GM18858 (cell line): ENCODE data around the gene WFDC1.
"Not testable (repeated sequence)": the region's sequence is repeated elsewhere in the genome, so short reads cannot be mapped to it uniquely, and the experiment has no call there.

Source experiments
- ATAC-seq: cut with Tn5 transposase; IDR thresholded peaks from one replicate; pipeline ENCODE4 v1.9.1; 2021; ENCODE audit not compliant: unreplicated experiment

WFDC1 gene

DNA sequence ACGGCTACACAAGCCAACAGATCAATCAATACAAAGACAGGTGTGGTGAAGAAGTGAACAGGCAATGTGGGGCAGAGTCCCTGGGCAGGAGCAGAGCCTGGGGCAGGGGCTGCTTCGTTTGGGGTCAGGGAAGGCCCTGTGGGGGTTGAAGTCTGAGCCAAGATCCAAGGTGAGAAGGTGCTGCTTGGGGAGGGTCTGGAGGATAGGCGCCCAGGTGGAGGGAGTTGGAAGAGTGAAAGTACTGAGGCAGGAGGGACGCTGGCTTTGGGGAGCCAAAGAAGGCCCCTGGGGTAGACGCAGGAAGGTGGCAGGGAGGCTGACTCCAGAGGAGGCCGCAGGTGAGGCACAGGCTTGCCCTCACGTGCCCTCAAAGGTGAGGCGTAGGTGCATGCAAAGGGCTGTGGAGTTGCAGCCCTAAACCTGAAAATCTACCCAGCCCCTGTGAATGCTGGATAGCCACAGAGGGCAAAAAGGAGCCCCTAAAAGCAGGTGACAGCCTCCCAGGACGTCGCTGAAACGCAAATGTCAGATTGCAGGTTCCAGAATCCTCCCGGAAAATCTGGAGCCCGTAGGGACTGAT, 33.3 kb downstream of the WFDC1 start:
- ATAC-seq, result no peak

DNA sequence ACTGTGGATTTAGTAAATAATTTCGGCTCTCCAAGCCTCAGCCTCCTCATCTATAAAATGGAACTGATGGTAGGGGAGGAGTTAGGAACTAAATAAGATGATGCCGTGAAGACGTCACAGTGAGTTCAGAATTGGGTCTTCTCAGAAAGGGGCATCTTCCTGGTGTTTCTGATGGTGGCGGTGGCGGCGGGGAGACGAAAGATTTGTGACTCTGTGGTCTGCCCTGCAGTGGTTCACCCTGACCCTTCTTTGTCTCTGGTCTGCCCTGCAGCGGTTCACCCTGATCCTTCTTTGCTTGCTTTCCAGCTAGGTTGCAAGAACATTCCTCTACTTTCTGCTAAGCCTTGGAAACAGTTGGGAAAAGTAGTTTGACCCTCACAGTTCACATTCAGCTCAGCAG, 34.3 kb downstream of the WFDC1 start:
- ATAC-seq, result no peak

DNA sequence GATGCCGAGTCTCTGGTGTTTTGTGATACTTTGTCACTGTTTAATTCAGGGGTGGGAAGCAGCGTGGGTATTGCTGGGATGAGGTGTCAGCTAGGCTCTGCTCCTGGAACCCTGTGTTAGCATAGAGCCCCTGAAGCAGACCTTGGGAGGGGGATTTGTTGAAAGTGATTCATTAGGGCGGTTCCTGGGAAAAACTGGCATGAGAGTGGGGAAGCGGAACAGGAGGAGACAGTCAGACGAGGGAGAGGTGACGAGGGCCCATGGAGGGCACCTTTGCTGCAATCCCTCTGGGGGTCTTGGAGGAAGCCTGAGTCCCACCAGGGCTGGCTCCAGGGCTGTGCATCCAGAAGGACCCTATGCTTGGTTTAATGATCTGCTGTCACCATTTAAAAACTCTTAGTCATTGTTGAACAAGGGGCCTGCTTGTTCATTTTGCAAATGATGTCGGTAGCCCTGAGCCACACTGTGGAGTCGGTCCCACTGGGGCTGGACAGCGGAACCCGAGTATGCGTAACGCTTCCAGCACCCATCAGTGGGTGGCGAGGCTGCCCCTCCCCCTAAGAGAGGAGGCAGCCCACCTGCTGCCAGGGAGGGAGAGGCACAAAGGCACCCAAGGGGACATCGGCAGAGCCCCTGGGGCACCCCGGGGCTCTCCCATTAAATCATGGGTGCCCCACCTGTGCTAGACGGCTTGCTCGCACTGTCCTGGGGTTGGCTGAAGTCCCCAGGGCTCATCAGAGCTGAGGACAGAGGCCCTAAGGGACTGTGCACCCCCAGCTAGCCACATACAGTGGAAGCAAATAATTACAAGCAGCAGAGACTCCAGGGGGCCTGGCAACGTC, 35.4 kb downstream of the WFDC1 start:
- ATAC-seq, result no peak

DNA sequence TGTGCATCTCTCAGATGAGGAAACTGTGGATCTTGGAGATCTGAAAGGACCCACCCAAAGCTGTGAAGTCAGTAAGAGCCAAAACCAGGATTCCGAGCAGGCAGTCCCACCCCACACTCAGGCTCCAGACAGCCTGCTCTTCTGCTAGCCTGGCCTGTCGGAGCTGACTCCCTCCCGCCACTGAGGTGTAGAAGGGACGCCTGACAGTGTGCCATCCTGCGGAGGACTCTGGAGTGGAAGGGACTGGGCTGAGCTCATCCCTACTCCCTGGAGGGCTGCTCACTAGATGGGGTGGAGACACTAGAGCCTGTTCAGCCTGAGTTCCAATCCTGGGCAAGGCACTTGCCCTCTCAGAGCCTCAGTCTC, 36.0 kb downstream of the WFDC1 start:
- ATAC-seq, result no peak

DNA sequence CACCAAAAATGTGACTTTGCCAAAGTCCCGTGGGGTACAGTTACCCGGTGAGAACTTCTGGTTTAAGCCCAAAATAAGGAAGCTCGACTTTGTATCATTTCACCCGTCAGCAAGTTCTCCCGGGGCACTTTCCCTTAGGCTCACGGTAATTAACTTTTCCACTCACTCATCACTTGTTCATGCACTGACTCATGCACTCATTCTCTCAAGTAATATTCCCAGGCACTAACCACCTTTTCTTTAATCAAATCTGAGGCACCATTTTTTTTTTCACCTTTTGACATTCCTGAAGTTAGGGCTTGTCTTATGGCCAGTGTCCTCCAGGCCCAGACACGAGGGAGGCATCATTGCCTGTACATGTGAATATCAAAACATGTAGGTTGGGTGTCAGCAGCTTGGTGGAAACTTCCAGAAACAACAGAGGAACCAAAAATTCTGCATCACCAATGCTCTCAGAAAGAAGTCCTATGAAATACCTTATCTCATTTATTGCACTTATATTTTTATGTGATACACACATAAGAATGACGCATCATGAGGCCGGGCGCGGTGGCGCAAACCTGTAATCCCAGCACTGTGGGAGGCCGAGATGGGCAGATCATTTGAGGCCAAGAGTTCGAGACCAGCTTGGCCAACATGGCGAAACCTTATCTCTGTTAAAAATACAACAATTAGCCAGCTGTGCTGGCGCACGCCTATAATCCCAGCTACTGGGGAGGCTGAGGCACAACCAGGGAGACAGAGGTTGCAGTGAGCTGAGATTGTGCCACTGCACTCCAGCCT, 37.5 kb downstream of the WFDC1 start:
- no peak for ATAC-seq

DNA sequence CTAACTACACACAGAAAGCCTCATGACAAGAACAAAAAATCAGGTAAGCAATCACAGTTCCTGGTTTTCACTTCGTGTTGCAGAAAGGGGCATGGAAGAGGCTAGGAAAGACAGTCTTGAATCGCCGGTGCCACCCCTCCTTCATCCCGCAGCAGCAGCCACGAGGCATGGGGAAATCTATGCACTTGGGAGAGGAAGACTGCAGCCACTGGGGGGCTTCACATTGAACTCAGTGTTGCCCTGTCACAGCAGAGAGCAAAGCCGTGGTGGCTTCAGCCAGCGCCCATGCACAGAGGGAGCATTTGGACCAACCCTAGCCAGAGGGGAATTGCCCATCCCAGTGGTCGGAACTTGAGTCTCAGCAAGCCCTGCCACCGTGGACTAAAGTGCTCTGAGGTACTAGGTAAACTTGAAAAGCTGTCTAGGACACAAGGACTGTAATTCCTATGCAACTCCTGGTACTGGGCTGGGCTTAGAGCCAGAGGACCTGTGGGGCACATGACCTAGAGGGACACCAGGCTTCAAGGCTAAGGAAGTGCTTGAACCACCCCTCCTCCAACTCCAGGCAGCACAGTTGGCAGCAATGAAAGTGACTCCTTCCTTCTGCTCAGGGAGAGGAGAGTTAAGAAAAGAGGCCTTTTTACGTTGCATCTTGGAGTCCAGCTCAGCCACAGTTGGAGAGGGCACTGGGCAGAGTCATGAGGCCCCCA, 38.5 kb downstream of the WFDC1 start:
- ATAC-seq, result no peak

DNA sequence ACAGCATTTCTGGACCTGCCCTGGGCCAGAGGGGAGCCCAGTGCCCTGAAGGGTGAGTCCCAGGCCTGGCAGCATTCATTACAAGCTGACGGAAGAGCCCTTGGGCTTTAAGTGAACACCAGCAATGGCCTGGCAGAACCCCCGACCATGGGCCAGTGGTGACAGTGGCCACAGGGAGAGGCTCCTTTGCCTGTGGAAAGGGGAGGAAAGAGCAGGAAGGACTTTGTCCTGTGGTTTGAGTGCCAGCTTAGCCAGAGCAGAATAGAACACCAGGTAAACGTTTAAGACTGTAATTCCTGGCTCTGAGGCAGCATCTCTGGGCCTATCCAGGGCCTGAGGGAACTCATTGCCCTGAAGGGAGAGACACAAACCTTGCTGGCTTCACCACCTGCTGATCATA, 39.4 kb downstream of the WFDC1 start:
- no peak for ATAC-seq

DNA sequence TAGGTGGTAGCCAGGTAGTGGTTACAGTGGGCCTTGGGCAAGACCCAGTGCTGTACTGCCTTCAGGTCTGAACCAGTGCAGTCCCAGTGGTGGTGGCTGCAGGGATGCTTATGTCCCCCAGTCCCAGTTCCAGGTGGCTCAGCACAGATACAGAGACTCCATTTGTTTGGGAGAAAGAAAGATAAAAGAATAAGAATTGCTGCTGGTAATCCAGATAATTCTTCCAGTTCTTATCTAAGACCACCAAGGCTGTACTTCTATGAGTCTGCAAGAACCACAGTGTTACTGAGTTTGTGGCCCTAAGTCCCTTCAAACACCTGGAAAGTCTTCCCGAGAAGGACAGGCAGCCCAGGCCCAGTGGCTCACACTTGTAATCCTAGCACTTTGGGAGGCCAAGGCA, 39.8 kb downstream of the WFDC1 start:
- no peak for ATAC-seq

DNA sequence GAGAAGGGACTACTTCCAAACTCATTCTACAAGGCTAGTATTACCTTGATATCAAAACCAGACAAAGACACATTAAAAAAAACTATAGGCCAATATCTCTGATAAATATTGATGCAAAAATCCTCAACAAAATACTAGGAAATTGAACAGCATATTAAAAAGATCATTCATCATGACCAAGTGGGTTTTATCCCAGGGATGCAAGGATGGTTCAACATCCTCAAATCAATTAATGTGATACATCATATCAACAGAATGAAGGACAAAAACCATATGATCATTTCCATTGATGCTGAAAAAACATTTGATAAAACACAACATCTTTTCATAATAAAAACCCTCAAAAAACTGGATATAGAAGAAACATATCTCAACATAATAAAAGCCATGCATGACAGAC, 42.6 kb downstream of the WFDC1 start:
- ATAC-seq, result not testable (repeated sequence)

DNA sequence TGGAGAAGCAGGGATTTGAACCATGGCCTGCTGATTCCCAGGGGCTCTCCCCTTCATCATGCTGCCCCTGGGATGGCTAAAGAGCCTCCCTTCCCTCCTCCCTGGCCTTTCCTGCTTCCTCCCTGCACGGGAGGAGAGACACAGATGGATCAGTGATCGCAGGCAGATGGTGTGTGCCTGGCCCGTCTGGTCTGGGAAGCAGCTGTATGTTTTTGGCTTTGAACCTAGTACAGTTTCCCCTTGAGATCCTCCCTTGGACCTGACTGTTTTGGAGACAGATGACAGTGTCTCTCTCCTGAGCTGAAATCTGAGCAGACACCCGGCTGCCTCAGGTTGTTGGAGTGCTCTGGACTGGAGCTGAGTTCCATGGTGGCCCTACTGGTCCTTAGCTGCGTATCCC, 44.6 kb downstream of the WFDC1 start:
- no peak for ATAC-seq

DNA sequence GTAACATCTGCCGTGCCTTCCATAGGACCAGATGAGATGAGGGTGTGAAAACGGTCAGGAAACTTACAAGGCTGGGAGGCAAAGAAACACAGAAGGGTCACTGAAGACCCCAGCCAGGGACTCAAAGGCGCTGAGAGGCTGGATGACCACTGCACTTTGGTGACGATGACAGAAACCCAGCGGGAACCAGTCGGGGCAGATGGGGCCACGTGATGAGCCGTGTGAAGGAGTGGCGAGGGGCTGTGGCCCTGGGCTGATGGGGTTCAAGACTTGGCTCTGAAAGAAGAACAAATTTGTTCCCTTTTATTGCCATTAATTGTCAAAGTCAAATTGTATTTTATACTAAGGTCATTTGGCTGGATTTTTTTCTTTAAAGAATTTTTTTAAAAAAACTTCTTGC, 45.1 kb downstream of the WFDC1 start:
- no peak for ATAC-seq

DNA sequence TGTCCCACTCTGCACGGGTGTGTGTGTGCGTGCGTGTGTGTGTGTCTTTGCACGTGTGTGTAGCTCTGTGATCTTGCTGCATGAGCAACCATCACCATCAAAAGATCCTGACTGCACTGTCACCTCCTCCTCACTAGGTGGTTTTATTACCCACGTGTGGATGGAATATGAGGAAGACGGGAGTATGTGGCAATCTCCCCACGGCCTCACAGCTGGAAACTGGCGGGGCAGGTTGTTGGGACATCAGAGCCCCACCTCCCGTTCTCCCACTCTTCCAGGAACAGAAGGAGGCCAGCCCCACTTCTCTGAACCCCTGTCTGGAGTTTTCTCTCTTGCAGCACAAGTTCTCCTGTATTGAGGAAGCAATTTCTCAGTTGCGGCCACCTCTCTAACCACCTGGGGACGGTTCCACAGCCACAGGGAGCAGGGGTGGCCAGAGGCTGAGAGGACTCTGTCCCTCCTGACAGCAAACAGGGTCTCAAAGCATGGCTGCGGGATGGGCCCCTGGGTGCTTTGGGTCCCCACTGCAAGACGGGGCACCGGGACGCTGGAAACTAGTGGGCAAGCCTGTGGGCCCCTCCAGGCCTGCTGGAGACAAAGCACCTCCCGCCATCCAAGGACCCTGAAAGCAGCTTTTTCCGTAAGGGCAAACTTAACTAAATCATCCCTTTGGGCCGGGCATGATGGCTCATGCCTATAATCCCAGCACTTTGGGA, 45.8 kb downstream of the WFDC1 start:
- ATAC-seq, result no peak

DNA sequence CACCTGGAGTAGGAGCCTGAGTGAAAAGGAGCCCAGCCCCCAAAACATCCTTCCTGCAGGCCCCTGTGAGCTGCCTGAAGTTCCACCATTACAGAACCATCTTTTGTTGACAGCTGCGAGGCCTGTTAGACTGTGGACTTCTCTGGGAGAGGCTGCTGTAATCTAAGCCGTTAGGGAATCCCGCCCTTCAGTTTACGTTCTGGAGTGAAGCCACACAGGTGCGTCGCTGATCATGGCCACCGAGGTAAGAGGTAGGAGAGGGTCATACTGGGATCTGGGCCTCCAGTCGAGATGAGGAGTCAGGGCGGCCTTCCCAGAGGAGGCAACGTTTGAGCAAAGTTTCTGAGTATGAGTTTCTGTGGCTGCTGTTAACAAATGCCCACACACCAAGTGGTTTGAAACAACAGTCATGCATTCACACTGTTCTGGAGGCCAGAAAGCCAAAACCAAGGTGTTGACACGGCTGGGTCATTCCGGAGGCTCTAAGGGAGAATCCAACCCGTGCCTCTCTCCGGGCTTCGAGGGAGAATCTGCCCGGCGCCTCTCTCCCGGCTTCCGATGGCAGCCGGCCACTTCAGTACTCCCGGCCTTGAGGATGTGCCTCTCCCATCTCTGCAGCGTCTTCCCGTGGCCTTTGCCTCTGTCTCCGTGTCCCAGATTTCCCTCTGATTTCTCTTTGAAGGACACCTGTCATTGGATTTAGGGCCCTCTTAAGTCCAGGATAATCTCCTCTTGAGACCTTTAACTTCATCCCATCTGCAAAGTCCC, 47.0 kb downstream of the WFDC1 start:
- ATAC-seq, result no peak

DNA sequence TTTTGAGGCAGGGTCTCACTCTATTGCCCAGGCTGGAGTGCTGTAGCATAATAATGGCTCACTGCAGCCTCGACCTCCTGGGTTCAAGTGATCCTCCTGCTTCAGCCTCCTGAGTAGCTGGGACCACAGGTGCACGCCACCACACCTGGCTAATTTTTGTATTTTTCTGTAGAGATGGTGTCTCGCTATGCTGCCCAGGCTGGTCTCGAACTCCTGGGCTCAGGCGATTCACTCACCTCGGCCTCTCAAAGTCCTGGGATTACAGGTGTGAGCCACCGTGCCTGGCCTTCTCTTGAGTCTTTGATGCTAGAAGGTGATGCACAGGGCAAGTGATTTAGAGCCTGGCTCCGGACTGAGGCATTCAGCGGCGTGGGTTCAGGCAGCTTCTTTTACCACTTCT, 49.1 kb downstream of the WFDC1 start:
- not testable (repeated sequence) for ATAC-seq

DNA sequence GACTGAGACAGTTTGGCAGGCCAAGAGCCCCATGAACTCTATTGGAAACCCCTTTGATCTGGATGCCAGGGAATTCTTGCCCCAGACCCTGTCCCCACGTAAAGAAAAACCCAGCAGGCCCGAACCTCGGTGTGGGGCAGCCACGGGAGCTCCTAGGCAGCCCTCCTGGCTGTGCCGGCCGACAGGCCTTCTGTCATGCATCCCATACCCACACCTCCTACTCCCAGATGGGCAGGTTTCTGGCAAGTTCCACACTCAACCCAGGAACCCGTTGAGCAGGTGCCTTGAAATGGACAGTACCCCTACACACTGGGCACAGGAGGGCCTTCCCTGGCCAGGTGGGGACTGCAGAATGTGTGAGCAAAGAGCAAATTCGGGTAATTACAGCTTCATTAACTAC, 50.1 kb downstream of the WFDC1 start:
- no peak for ATAC-seq

DNA sequence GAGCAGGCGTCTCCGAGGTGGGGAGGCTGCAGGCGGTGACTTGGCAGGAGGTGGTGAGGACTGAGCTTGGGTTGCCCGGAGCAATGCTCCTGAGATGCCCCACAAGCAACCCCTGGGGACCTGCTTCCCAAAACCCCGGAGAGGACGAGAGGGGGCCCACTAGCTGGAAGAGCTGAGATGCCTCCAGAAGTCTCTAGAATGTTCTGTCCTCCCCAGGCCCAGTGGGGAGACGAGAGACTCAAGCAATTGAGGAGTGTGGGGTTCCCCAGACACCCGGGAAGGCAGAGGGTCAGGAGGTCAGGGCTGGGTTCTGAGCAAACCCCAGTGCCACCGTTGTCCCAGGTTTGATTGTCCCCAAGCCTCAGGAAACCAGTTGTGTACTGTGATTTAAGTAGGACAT, 52.5 kb downstream of the WFDC1 start:
- ATAC-seq, result no peak

DNA sequence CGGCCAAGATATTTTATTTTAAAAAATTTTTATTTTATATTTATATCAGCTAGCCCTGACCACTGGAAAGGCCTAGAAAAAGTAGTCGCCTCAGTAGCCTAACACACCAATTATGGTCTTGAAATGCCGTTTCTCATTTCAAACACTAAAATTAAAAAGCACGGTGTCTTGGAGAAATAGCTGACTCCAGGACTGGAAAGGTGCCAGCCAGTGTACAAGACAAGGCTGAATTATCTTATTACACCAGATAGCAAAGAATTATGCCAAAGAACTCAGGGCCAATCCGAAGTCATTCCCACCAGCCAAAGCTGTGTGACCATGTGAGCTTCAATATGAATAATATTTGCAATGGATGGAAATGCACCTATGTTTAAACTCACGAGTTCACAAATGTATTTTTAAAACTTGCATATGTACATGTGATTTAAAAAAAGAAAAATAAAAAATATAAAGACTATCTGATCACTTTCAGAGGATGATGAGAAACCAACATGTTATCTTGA, 53.8 kb downstream of the WFDC1 start:
- no peak for ATAC-seq

DNA sequence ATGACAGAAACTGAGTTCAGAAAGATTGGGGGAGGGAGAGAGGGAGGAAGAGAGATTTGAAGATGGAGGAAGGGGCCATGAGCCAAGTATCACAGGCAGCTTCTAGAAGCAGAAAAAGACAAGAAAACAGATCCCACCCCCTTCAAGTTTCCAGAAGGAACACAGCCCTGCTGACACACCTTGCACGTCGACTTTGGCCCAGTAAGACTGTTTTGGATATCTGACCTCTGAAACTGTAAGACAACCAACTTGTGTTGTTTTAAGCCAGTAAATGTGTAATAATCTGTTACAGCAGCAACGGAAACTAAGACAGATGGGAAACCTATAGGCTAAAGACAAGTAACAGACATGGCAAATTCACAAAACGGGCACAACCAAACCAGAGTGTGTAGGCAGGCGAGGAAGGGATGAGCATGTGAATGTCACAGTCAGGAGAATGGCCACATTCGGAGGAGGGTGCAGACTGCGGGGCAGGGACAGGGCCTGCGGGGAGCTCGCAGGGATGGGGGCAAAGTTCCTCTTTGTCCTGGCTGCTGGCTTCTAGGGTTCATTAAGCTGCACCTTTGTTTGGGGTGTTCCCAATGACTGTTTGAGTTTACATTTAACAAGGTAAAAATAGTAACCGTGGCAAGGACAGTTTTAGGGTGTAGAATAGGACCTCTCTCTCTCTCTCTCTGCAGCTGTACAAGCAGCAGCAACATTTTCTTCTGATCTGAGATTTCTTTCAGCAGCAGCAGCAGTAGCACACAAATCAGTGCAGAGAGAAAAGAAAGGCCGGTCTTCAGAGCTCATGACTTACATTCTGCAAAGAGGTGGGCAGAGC, 55.4 kb downstream of the WFDC1 start:
- ATAC-seq, result no peak
